ENCODE data around the gene SF3A2.

SF3A2 gene

DNA sequence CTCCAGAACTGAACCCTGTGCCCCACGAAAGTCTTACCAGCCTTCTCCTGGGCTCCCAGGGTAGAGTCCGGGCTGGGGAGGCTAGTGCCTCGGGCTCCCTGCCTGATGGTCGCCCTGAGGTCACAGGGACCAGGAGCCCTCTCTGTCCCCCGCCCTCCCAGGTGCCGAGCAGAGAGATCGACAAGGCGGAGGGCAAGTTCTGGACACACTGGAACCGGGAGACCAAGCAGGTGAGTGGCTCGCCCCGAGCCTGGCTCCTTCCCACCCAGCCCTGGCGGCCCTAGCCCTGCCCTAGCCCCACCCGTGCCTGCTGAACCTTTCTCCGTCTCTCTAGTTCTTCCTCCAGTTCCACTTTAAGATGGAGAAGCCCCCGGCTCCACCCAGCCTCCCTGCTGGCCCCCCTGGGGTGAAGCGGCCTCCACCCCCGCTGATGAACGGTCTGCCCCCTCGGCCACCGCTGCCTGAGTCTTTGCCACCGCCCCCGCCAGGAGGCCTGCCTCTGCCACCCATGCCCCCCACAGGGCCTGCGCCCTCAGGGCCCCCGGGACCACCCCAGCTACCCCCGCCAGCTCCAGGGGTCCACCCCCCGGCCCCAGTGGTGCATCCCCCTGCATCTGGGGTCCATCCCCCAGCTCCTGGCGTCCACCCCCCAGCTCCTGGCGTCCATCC is 10.9 kb downstream of the SF3A2 start:
- Histone ChIP-seq H3K4me3 (ENCODE audit: insufficient read depth, low read depth, low read length, poor library complexity, severe bottlenecking) (no peak overlapping the region), H3K27me3 (replicated peaks; ENCODE audit: control insufficient read depth, insufficient read depth, low read length, poor library complexity, severe bottlenecking) (peaks cover 24% of the 10 kb centered on the region), H3K9me3 (ENCODE audit: control insufficient read depth, low read length) (no peaks in the 10 kb centered on the region), H3K4me1 (ENCODE audit: control insufficient read depth, insufficient read depth, low read length, poor library complexity, severe bottlenecking) (peaks cover 27% of the 10 kb centered on the region), H3K36me3 (ENCODE audit: control insufficient read depth, insufficient read depth, low read length) (peaks cover 59% of the 10 kb centered on the region), H3K27ac (ENCODE audit: insufficient read depth, low read length, poor library complexity, severe bottlenecking) (no peak overlapping the region)
- DNase-seq = no peak

DNA sequence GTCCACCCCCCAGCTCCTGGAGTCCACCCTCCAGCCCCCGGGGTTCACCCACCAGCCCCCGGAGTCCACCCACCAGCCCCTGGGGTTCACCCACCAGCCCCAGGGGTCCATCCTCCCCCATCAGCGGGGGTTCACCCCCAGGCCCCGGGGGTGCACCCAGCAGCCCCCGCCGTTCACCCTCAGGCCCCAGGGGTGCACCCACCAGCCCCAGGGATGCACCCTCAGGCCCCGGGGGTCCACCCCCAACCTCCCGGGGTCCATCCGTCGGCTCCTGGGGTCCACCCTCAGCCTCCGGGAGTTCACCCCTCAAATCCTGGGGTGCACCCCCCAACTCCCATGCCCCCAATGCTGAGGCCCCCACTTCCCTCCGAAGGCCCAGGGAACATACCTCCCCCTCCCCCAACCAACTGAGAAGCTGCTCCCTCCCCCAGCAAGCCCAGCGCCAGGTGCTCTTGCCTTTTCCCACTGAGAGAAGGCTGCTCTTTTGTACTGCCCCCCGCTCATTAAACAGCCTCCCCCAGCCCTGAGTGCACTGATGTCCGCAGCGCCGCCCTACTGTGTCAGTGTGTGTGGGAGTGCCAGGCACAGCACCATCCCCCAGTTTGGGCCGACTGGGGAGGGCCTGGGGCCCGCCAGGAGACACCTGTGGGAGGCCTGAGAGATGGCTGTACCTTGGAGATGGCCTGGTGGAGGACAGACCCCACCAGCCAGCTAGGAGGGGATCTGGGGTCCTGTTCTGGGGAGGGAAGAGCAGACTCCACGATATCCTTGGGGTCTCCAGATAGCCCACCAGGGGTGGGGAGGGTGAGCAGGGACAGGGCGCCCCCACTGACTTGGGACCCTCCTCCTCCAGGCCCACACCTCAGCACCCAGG is 11.7 kb downstream of the SF3A2 start:
- H3K36me3 ChIP-seq (ENCODE audit: control insufficient read depth, insufficient read depth, low read length) = peaks cover 54% of the 10 kb centered on the region
- no peaks in the 10 kb centered on the region for H3K9me3 ChIP-seq (ENCODE audit: control insufficient read depth, low read length)
- DNase-seq = no peak
- H3K4me3 ChIP-seq (ENCODE audit: insufficient read depth, low read depth, low read length, poor library complexity, severe bottlenecking) = no peak overlapping the region
- peaks cover 35% of the 10 kb centered on the region for H3K4me1 ChIP-seq (ENCODE audit: control insufficient read depth, insufficient read depth, low read length, poor library complexity, severe bottlenecking)
- no peak overlapping the region for H3K27ac ChIP-seq (ENCODE audit: insufficient read depth, low read length, poor library complexity, severe bottlenecking)
- peaks cover 24% of the 10 kb centered on the region for H3K27me3 ChIP-seq (replicated peaks; ENCODE audit: control insufficient read depth, insufficient read depth, low read length, poor library complexity, severe bottlenecking)

GRCh38 chr19:2249010-2249866 is 12.6 kb downstream of the SF3A2 start, which contains the start of gene AMH:
Gene AMH, plus strand, starts transcription at chr19:2249323. Its CDS starts 10 bp downstream, at chr19:2249333.
- no peak within 1 kb of the TSS for H3K27ac ChIP-seq (ENCODE audit: insufficient read depth, low read length, poor library complexity, severe bottlenecking)
- peaks cover 37% of the 10 kb centered on the region for H3K4me1 ChIP-seq (ENCODE audit: control insufficient read depth, insufficient read depth, low read length, poor library complexity, severe bottlenecking)
- DNase-seq = no peak
- H3K27me3 ChIP-seq (replicated peaks; ENCODE audit: control insufficient read depth, insufficient read depth, low read length, poor library complexity, severe bottlenecking) = peaks cover 24% of the 10 kb centered on the region
- no peak within 1 kb of the TSS for H3K4me3 ChIP-seq (ENCODE audit: insufficient read depth, low read depth, low read length, poor library complexity, severe bottlenecking)
- peaks cover 46% of the 10 kb centered on the region for H3K36me3 ChIP-seq (ENCODE audit: control insufficient read depth, insufficient read depth, low read length)
- H3K9me3 ChIP-seq (ENCODE audit: control insufficient read depth, low read length) = no peaks in the 10 kb centered on the region

DNA sequence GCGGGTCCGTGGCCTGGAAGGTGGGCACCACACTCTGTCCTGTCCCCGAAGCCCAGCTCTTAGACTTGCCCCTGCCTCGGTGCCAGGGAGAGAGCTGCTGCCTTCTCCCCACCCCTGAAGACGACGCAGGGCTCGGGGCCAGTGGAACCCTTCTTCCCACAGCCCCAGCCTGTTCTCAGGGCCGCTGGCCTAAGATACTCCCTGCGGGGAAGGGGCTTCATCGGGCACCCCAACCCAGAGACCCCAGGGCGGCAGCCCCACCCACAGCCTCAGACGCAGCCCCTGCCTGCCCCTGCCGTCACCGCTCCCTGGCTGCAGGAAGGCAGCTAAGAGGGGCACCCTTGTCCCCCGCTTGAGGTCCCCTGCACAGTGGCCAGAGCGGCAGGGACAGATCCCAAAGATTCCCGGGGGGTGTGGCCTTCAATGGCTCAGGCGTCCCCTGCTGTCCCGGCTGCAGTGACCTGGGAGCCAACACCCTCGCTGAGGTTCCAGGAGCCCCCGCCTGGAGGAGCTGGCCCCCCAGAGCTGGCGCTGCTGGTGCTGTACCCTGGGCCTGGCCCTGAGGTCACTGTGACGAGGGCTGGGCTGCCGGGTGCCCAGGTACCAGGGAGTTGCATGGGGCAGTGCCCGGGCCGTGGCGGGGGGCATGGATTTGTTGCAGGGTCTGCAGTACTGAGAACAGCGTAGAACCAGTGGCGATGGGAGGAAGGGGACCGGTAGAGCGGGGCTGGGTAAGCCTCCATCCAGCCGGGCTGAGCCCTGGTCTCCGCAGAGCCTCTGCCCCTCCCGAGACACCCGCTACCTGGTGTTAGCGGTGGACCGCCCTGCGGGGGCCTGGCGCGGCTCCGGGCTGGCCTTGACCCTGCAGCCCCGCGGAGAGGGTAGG is 13.5 kb downstream of the SF3A2 start:
- Histone ChIP-seq H3K4me3 (ENCODE audit: insufficient read depth, low read depth, low read length, poor library complexity, severe bottlenecking) (no peak overlapping the region), H3K36me3 (ENCODE audit: control insufficient read depth, insufficient read depth, low read length) (peaks cover 37% of the 10 kb centered on the region), H3K4me1 (ENCODE audit: control insufficient read depth, insufficient read depth, low read length, poor library complexity, severe bottlenecking) (peaks cover 37% of the 10 kb centered on the region), H3K9me3 (ENCODE audit: control insufficient read depth, low read length) (no peaks in the 10 kb centered on the region), H3K27me3 (replicated peaks; ENCODE audit: control insufficient read depth, insufficient read depth, low read length, poor library complexity, severe bottlenecking) (peaks cover 24% of the 10 kb centered on the region), H3K27ac (ENCODE audit: insufficient read depth, low read length, poor library complexity, severe bottlenecking) (no peak overlapping the region)
- DNase-seq = no peak

- Histone ChIP-seq H3K4me1 (ENCODE audit: control insufficient read depth, insufficient read depth, low read length, poor library complexity, severe bottlenecking) (peaks cover 37% of the 10 kb centered on the region), H3K27me3 (replicated peaks; ENCODE audit: control insufficient read depth, insufficient read depth, low read length, poor library complexity, severe bottlenecking) (peaks cover 24% of the 10 kb centered on the region), H3K27ac (ENCODE audit: insufficient read depth, low read length, poor library complexity, severe bottlenecking) (no peak overlapping the region), H3K4me3 (ENCODE audit: insufficient read depth, low read depth, low read length, poor library complexity, severe bottlenecking) (peak overlapping the region; percentile 25), H3K9me3 (ENCODE audit: control insufficient read depth, low read length) (no peaks in the 10 kb centered on the region), H3K36me3 (ENCODE audit: control insufficient read depth, insufficient read depth, low read length) (peaks cover 31% of the 10 kb centered on the region)
- DNase-seq = no peak
Observed at GRCh38 chr19:2250766-2251105, 14.1 kb downstream of the SF3A2 start.

GRCh38 chr19:2251106-2252054 is 14.8 kb downstream of the SF3A2 start:
- H3K27me3 ChIP-seq (replicated peaks; ENCODE audit: control insufficient read depth, insufficient read depth, low read length, poor library complexity, severe bottlenecking) = peaks cover 24% of the 10 kb centered on the region
- DNase-seq = no peak
- no peak overlapping the region for H3K27ac ChIP-seq (ENCODE audit: insufficient read depth, low read length, poor library complexity, severe bottlenecking)
- peaks cover 24% of the 10 kb centered on the region for H3K36me3 ChIP-seq (ENCODE audit: control insufficient read depth, insufficient read depth, low read length)
- H3K9me3 ChIP-seq (ENCODE audit: control insufficient read depth, low read length) = no peaks in the 10 kb centered on the region
- peak overlapping the region; percentile 53 for H3K4me3 ChIP-seq (ENCODE audit: insufficient read depth, low read depth, low read length, poor library complexity, severe bottlenecking)
- peaks cover 37% of the 10 kb centered on the region for H3K4me1 ChIP-seq (ENCODE audit: control insufficient read depth, insufficient read depth, low read length, poor library complexity, severe bottlenecking)

DNA sequence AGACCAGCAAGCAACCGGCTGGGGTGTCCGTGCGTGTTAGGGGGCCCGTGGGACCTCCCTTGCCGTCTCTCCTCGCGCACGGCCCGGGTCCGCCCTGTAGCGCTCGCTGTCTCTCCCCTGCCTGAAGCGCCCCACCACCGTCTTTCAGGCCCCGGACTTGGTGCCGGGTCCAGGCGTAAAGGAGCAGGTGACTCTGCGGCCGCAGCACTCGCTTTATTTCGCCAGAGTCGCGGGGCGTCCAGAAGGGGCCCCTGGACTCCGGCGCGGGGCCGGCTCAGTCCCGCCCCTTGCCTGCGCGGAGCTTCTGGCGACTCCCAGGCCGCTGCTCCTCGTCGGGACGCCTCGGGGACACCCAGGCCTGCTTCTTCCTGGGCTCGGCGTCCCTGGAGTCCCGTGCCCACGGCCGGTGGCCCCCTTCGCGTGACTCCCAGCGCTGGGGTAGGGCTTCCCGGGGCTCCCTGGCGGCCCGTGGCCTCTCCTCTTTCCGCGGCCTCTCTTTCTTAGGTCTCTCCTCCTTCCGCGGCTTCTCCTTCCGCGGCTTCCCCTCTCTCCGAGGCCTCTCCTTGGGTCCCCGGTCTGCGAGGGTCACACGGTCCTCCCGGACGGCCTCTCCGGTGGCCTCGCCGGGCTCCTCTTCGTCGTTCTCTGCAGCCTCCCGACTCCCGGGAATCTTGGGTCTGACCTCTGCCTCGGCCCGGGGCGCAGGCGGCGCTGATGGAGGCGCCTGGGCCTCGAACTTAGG is 15.6 kb downstream of the SF3A2 start:
- no peak for DNase-seq
- Histone ChIP-seq H3K4me1 (ENCODE audit: control insufficient read depth, insufficient read depth, low read length, poor library complexity, severe bottlenecking) (peaks cover 39% of the 10 kb centered on the region), H3K27ac (ENCODE audit: insufficient read depth, low read length, poor library complexity, severe bottlenecking) (no peak overlapping the region), H3K36me3 (ENCODE audit: control insufficient read depth, insufficient read depth, low read length) (peaks cover 16% of the 10 kb centered on the region), H3K27me3 (replicated peaks; ENCODE audit: control insufficient read depth, insufficient read depth, low read length, poor library complexity, severe bottlenecking) (peaks cover 24% of the 10 kb centered on the region), H3K4me3 (ENCODE audit: insufficient read depth, low read depth, low read length, poor library complexity, severe bottlenecking) (peak overlapping the region; percentile 53), H3K9me3 (ENCODE audit: control insufficient read depth, low read length) (no peaks in the 10 kb centered on the region)

DNA sequence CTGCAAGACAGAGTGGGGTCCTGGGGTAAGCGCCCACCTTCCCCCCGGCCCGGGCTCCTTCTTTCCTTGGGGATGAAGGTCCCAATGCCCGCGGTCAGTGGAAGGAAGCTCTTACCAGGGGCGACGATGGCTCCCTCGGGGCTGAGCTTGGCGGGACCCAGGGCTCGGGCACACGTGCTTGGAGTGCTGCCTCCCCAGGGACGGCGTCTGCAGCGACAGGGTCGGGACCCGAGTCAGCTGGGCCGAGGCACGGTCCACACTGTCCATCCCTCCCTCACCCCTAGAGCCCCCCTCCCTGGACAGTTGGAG is 16.1 kb downstream of the SF3A2 start:
- no peak for DNase-seq
- H3K27me3 ChIP-seq (replicated peaks; ENCODE audit: control insufficient read depth, insufficient read depth, low read length, poor library complexity, severe bottlenecking) = peaks cover 24% of the 10 kb centered on the region
- H3K9me3 ChIP-seq (ENCODE audit: control insufficient read depth, low read length) = no peaks in the 10 kb centered on the region
- peak overlapping the region; percentile 53 for H3K4me3 ChIP-seq (ENCODE audit: insufficient read depth, low read depth, low read length, poor library complexity, severe bottlenecking)
- H3K27ac ChIP-seq (ENCODE audit: insufficient read depth, low read length, poor library complexity, severe bottlenecking) = no peak overlapping the region
- H3K36me3 ChIP-seq (ENCODE audit: control insufficient read depth, insufficient read depth, low read length) = peaks cover 11% of the 10 kb centered on the region
- peaks cover 43% of the 10 kb centered on the region for H3K4me1 ChIP-seq (ENCODE audit: control insufficient read depth, insufficient read depth, low read length, poor library complexity, severe bottlenecking)

All from effector memory CD4-positive, alpha-beta T cell (primary cell).